ENCODE measurements around the gene ACOX2.
A peak's percentile ranks its signal among the peaks of the same experiment; 100 is the strongest.

The ACOX2 gene

DNA sequence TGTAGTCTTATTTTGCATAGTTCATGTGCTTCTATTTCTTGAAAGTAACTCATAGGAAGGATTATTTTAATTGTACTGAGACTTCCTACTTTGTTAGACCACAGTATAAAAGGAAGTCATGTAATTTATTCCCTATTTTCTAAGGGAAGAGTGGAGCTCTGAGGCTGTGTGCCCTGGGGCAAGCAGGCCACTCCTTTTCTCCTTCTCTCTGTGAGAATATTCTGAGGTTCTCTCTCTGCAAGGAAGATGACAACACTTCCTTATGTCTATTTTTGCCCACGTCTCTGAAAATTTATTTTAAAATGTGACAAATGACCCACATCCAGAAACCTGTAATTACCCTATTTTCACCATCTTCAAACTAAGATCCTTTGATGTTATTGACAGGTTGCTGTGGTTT lies 34.1 kb downstream of the ACOX2 start:
- TF ChIP-seq, protein P1, sequence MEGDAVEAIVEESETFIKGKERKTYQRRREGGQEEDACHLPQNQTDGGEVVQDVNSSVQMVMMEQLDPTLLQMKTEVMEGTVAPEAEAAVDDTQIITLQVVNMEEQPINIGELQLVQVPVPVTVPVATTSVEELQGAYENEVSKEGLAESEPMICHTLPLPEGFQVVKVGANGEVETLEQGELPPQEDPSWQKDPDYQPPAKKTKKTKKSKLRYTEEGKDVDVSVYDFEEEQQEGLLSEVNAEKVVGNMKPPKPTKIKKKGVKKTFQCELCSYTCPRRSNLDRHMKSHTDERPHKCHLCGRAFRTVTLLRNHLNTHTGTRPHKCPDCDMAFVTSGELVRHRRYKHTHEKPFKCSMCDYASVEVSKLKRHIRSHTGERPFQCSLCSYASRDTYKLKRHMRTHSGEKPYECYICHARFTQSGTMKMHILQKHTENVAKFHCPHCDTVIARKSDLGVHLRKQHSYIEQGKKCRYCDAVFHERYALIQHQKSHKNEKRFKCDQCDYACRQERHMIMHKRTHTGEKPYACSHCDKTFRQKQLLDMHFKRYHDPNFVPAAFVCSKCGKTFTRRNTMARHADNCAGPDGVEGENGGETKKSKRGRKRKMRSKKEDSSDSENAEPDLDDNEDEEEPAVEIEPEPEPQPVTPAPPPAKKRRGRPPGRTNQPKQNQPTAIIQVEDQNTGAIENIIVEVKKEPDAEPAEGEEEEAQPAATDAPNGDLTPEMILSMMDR (IDR thresholded peaks at IDR 0.05), result no peak
- no peak overlapping the region for H3K27ac ChIP-seq

DNA sequence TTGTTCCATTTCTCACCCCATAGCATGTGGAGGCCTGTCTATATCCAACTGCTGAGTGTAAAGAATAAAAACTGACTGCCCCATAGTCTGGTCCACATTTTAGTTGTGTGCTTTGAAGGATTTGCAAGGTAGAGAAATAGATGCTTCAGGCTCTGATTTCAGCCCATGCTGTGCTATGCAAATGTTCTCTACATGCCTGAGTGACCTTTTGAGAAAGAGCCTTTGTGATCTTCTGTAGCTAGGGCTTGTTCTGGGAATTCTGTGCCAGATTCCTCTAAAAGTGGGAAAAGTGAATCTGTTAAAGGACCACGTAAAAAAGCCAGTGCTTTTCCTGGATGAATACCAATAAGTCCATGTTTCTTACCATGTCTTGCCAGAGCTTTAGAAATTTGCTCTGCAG lies 39.9 kb downstream of the ACOX2 start:
- TF ChIP-seq, protein P1 (IDR thresholded peaks at IDR 0.05), result no peak
- Histone ChIP-seq H3K4me3 (peak overlapping the region; percentile 6), H3K27ac (peak overlapping the region in 1 of 2 donors; percentile 23)
- no peak for DNase-seq (ENCODE audit: low spot score)

More for the DNA sequence above, 34.1 kb downstream of the ACOX2 start:
- H3K4me3 ChIP-seq, result no peak overlapping the region
- DNase-seq (ENCODE audit: low spot score), result no peak

DNA sequence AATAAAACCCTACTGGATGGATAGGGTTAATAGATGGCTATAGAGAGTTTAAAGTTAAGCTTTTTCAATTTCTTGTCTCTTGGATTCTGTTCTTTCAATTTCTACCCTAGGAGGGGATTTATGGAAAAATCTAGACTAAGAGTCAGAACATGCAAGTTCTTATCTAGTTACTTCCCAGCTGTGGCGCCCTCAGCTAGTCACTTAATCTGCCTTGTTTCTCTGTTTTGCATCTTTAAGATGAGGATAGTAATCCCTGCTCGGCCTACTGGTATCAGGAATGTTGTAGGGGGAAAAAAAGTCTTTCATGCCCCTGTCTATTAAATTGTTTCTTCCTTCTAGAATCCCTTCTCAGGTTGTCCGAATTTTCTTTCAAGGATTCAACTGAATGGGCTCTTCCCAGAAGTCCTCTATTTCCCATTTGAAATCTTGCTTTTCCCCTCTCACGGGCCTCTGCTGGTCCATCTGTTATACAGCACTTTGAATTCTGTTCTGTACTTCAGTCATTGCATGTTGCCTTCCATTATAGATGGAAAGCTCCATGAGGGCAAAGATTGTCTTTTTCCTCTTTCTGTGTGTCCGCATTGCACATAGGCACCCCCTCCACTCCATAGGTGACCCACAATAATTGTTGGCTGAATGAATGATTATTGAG lies 40.7 kb downstream of the ACOX2 start:
- DNase-seq (ENCODE audit: low spot score), result no peak
- Histone ChIP-seq H3K27ac (no peak overlapping the region), H3K4me3 (peak overlapping the region; percentile 6)
- TF ChIP-seq, protein P1 (IDR thresholded peaks at IDR 0.05), result no peak

DNA sequence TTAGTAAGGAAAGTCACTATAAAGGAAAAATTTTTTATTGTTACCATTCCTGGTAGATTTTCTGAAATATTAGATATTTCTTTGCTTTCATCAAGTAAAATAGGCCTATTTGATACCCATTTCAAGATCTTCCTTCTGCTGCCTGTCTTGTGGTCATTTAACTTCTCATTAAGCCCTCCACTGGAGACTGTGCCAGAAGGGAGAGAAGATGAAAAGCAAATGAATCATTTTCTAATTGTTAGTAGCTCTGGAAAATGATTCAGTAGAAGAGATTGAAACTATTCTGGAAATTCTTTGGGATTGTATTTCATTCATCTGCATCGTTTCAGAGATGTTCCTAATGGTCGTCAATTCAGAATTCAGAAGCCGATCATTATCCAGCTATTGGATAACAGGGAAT lies 41.9 kb downstream of the ACOX2 start:
- no peak overlapping the region for H3K27ac ChIP-seq
- TF ChIP-seq, protein P1 (IDR thresholded peaks at IDR 0.05), result no peak
- H3K4me3 ChIP-seq, result no peak overlapping the region
- DNase-seq (ENCODE audit: low spot score), result no peak

DNA sequence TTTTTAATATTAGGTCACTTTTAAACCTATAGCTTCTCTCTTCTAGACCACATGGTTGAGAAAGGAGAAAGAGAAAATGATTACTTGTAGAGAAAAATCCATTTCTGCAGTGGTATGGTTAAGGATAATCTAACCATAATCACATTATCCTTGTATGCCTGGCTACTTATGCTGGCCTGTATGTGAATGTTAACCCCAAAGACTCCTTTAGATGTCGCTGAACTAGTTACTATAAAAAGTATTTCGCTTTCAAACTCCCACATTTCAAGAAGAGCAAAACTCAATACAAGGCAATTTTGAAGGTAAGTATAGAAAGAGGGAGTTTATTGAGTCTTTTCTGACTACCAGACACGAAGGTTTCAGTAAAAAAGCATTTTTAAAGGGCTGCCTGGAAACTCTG lies 42.9 kb downstream of the ACOX2 start:
- Histone ChIP-seq H3K4me3 (no peak overlapping the region), H3K27ac (no peak overlapping the region)
- TF ChIP-seq, protein P1 (IDR thresholded peaks at IDR 0.05), result no peak
- no peak for DNase-seq (ENCODE audit: low spot score)

DNA sequence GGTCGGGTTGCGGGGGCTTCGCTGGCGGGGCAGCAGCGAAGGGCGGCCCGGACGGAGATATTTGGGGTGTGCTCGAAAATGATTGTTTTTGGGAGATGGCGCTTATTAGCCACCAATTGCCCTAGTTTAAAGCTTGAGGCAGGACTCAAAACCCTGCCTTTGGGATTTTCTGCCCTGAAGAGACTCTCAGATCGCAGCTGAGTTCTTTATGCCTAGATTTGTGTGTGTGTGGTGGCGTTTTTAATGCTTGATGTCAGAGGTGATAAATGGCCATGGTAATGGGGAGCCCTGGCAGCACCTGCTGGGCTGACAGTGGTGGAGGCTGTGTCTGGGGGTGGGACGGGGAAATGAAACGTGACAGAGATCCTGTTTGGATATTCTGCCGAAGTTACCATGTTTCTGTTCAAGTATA lies 44.5 kb downstream of the ACOX2 start:
- no peak for DNase-seq (ENCODE audit: low spot score)

More for the DNA sequence above, 44.5 kb downstream of the ACOX2 start:
- Histone ChIP-seq H3K4me3 (peak overlapping the region; percentile 88), H3K27ac (peak overlapping the region; percentile 70 to 89)
- TF ChIP-seq, protein P1 (IDR thresholded peaks at IDR 0.05), result no peak

Data from coronary artery (tissue), 2 donors.